Stimulated activated CD8-positive, alpha-beta memory T cell treated with anti-CD3 and anti-CD28 coated beads, Interleukin-7, amount 100 ng/mL, for 4 hours (primary cell): ENCODE data around the gene SLC38A6.

Source experiments
- DNase-seq, 2 donors: peaks; one replicate each; pipeline ENCODE4 v3.0.0-alpha.2; 2020; ENCODE audit warnings: low read depth in 2 of 2

The SLC38A6 gene

DNA sequence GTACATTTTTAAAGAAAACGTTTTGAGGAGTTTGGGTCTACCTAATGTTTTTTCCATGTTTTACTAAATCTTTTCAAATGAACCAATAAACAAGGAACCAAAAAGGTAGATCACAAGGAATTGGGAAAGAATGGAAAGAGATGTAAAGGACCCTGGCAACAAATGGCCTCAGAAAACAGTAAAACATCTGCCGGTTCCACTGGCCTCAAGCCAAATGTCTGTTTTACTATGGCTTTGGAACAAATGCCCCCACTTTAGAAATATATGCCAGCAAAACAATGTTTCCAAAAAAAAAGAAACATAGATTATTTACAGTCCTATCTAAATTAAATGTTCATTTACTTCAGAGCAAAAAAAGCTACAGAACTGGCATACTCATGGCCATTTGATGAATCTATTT lies 3.2 kb upstream of the SLC38A6 start:
- DNase-seq: no peak

DNA sequence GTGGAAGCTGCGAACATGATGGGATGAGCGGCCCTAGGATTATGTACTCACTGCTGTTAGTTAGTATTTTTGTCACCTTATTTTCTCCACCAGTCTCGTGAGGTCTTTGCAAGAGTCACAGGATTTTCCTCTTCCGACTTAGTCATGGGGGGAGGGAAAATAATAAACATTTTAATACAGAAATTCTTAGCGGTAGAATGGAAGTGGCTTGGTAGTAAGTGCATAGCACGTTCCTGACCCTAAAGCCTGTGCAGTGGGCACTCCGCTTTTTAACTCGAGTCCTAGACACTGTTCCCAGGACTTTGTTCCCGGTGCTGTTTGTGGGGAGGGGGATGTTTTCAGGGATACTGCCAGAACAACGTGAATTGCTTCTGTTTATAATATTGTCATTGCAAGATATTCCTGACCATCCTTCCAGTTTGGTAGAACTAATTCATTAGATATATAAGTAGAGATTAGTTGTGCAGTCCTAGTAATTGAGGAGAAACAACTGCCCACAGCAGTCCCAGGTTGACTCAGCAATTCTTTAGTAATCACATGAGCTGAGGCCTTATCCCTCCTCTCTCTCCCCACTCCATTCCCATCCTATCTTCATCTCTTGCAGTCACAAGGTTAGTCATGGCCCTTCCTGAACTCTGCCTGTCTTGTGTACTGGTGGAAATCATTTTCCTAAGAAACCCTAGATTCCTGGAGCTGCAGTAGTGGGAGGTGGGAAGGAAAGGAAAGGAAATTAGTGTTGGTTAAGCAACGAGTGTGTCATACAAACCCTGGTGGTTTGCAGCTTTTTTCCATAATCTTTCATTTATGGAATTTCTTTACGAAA lies 799 bp downstream of the SLC38A6 start:
- DNase-seq: no peak

DNA sequence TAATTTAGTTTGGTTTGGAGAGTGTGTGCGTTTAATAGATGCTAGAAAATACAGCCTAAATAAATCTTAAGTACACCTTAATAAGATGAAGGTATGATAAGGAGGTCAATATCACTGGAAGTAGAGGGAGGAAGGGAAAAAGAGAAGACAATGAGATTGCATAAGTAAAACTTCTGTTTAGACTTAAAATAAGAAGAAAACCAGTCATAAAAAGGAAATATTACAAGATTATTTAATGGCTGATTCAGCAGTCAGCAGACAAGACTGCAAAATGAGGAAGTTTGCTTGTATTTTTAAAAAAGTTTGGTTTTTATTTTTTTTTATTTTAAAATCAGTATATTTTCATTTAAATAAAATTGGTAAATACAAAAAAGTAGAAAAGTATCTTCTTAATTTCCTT lies 3.2 kb downstream of the SLC38A6 start:
- DNase-seq: no peak

DNA sequence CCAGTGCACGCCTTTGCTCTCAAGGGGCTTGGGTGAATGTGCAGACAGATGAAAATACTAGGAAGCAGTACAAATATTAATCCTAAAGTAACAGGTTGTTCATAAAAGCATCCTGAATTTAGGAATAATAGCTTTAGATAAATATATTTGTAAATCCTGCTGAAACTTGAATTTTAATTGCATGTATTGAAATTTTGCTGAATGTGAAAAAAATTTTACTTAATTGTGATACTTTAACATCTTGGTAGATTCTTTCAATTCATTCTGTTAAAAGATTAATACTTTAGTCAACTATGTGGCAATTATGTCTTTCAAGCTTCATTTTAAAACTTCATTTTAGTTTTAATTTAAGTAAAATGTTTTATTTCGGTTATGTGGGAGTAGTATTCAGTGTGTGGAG lies 5.5 kb downstream of the SLC38A6 start:
- no peak for DNase-seq

DNA sequence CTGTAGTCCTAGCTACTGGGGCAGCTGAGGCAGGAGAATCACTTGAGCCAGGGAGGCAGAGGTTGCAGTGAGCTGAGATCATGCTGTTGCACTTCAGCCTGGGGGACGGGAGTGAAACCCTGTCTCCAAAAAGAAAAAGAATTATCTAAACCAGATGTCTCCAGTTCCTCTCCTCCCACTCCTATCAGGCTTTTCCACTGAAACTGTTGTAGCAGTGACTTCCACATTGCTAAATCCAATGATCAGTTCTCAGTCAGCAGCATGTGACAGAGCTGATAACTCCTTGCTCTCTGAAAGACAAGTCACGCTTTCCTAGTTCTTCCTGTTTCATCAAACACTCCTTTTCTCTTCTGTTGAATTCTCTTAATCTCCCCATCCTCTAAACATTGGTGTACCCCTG lies 8.6 kb downstream of the SLC38A6 start:
- DNase-seq: no peak

DNA sequence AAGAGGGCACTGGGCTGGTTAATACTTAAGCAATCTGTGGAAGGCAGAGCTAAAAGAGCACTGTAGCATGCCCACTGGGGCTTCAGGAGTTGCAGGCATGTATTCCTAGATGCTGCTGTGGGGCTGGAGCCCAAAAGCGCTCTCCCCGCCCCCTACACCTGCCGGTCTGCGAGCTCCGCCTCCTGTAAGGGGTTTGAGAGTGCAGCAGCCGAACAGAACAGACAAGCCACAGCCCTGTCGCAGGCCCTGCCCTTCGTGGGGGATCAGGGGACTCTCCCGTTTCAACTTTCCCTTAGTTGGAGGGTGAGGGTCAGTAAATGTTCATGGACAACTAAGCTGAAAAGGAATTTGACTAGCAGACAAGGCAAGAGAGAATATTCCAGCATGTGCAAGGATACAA lies 17.6 kb downstream of the SLC38A6 start:
- DNase-seq: no peak

DNA sequence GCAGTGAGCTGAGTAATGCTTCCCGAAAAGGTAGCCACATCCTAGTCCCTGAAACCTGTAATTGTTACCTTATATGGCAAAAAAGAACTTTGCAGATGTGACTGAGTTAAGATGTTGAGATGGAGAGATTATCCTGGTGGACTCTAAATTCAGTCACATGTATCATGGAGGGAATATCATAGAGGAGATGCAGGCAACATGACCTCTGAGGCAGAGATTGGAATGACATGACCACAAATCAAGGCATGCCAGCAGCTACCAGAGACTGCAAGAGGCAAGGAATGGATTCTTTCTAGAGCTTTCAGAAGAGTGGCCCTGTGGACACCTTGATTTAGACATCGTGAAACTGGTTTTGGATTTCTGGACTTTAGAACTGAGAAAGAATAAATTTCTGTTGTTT lies 18.5 kb downstream of the SLC38A6 start:
- no peak for DNase-seq

DNA sequence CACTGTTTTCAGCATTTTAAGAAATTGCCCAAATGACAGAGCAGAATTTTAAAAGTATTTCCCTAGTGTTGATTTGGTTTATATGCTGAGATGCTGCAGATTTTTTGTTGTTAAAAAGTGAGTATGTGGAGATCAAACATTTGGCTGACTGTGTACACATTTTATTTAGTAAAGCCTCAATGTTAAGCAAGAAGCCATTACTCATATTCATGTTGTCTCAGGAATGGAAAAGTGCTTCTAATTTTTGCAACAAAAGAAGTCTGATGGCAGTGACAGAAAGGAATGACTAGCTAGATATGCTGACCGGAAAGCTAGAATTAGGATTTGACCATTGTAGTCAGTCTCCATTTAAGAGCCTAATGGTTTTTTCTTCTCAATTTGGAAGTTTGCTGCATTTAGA lies 22.5 kb downstream of the SLC38A6 start:
- no peak for DNase-seq

DNA sequence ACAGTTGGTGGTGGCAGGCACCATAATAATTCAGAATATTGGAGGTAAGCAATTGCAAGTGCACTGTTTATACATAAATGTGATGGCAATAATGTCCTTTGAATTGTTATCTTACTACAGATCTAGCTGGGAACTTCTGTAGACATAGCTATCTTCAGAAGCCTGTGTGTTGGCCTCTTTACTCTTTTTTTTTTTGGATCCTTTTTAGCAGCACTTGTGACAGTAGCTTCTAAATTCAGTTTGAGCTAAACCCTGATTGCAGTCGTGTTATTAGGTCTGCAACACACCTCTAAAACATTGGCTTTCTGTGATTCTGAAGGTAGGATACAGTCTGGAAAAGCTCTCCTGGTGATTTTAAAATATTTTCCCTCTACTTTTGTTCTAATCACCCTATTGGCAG lies 38.5 kb downstream of the SLC38A6 start:
- no peak for DNase-seq

DNA sequence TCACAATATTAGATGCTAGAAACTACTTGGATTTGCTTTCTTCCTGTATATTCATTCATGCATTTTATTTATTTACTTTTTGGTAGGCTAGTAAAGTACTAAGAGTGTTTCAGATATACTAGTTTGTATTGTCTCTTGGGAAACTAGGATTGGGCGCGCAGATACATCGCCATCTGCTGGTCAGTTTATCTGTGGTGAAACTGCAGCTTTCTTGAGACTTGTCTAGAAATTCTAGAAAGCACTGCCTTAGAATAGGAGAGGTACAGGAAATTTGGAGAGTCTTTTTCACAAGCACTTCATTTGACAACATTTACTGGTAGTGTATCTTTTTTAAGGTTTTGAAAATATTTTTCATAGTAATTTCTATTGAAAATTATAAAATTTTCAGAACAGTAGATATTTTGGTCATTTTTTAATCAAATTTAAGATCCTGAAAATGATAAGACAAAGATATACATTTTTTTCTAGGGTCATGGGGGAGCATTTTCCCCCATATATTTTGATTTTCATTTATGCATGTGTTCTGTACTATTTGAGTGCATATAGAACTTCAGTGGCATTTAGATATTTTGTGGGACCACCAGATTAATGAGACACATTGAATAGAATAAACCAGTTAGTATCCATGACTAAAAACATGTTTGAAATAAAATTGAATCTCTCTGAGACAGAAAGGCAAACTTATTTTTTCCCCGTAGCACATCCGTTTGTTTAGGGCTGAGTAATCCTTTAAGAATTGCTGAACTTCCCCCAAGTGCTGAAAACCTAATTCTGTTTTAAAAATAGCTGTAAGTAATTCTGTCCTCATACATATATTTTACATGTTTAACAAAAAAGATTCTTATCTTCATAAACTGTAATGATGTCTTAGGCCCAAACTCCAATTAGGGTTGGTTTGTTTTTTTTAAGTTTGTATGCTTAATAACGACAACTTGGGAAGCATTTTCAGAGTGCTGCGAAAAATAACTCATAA lies 44.5 kb downstream of the SLC38A6 start:
- peak; percentile 5 to 13 for DNase-seq

DNA sequence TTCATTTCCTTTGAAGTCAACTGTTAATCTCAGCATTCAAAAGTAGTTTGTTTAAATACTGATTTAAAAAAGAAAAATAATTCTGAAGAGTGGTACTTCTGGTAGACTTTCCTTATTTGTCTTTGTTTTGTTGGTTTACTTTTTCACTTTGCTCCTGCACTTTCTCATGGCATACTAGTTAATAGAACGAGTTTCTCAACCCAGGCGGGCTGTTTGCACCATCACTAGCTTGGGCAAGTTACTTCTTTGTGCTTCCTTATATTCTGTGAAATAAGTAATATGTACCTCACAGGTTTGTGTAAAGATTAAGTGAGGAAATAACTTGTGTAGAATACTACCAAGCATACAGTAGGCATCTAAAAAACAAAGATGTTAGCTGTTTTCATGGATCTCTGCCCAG lies 45.5 kb downstream of the SLC38A6 start:
- no peak for DNase-seq

DNA sequence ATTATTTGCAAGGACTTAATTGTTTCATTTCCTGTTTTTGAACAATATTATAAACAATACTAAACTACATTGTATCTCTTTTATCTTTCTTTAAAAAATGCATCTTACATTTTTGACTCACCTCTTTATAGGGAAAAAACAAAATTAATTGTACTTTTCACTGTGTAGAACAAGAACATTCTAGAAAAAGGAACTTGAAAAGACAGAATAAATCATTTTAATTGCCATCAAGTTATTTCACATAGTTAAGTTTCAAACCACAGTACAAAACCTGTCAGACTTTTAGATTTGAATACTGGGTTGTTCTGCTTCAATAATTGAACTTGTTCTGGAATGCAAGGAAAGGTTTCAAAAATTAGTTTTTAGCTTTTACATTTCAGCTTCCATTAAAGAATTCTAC lies 50.0 kb downstream of the SLC38A6 start:
- no peak for DNase-seq

DNA sequence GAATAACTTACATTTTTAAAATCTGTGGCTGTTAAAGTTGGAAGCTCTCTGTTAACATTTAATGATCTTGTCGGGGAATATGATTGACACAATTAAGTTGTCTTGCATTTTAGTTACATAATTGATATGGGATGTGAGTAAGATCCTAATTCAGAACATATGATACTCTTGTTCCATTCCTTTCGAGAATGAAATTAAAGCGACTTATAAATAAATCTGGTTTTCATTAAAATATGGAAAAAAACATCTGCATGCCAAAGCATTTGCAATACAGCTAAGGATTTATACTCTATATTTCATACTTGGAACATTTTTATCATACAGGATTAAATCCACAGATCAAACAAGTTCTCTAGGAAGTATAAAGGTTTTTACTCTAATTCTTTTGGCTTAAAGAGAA lies 52.0 kb downstream of the SLC38A6 start:
- no peak for DNase-seq

DNA sequence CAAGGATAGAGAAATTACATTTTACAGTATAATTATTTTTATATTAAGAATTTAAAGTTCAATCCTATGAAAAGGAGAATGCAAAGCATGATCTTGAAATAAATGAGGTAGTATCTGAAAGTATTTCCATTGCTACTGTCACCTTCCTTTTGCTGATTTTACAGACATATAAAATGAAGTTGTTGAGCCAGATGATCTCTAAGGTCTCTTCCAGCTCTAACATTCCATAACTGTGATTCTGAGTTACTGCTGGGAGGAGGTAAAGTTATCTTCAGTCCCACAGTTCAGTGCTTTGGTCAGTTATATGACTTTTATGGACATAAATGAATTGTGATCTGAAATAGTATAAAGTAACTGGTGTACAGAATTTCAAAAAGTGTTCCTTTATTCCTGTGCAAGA lies 52.8 kb downstream of the SLC38A6 start:
- DNase-seq: no peak

DNA sequence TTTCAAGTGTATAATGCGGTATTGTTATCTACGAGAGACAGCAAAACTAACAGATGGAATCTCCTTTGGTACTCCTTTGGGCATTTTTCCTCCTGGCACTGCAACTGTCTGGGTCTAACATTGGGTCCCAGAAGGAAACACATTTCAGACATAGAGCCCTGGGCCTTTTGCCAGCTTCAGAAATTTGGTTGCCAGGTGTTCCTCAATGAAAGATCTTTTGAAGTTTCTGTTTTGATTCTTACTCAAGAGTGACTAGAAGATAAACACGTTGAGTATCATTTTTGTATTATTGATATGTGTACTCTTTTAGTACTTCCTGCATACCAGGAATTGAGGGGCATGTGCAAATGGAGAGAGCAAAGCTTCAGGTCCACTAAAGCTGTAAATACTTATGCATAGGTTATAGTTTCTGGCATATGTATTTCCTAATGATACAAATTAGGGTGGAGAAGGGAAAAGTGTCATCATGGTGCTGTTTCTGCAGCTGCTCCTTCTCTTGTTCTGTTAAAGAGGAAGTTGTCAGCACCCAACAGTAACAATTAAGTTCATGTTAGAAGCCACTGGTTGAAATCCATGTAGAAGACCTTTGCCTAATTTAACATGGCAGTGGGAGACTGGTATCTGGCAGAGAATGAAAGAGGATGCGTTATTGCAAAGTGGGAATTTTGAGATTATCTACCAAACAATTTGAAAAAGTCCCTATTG lies 53.5 kb downstream of the SLC38A6 start:
- no peak for DNase-seq

DNA sequence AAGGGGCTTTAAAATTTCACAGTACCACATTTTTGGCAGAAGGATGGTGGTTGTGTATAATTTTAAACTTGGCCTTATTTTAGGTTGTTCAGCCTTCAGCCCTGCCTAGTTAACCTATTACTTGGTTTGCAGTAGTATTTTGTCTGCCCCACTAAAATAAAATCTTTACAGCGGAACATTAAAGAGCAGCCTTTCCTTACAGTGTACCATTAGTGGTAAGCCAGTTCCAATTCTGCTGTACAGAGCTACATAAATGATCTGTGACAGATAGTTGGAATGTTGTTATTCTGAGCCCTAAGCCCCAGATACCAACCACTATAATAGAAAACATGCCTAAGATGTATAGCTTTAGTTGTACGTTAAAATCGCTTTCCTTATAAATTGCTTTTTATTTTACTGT lies 56.2 kb downstream of the SLC38A6 start:
- no peak for DNase-seq

DNA sequence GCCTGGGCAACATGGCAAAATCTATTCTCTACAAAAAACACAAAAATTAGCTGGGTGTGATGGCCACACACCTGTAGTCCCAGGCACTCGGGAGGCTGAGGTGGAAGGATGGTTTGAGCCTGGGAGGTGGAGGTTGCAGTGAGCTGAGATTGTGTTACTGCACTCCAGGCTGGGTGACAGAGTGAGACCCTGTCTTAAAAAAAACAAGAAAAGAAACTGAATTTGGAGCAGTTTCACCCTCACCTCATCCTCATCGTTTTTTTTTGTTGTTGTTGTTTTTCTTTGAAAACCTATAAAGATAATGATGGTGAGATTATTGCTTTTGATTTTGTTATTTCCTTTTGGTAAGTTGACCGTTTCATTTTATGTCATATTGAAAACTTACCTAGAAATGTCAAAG lies 60.7 kb downstream of the SLC38A6 start:
- no peak for DNase-seq

DNA sequence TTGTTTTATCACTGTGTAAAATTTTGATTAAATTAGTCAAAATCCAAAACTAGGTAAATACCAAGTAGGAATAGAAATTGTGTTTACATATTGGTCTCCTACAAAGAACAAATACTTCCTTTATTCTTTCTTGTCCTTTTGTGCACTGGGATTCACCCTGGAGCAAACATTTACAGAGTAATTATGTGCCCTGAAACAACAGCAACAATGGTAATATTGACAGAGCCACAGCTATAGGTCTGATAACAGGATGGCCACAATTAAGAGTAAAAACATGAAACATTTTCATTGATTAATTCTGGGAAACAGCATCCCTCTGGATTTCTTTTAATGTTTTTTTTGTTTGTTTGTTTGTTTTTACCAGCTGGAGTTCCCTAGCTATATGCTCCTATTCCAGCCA lies 61.2 kb downstream of the SLC38A6 start:
- DNase-seq: no peak

DNA sequence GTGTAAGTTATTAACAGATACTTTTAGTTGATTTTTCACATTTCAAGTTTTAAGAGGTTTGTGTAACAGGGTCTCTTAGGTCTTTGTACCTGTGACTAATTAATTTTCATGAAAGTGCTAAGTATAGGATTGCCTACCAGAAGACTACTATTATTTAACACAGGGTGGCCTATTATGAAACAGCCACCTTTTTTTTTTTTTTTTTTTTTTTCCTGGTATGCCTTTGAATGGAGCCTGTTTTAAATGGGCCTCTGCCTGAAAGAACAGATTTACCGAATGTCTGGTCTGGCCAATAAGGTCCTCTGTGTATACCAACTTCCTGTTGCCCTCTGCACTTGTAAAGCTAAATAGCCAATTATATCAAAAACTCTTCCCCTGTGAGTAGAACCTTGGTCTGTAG lies 62.5 kb downstream of the SLC38A6 start:
- no peak for DNase-seq

DNA sequence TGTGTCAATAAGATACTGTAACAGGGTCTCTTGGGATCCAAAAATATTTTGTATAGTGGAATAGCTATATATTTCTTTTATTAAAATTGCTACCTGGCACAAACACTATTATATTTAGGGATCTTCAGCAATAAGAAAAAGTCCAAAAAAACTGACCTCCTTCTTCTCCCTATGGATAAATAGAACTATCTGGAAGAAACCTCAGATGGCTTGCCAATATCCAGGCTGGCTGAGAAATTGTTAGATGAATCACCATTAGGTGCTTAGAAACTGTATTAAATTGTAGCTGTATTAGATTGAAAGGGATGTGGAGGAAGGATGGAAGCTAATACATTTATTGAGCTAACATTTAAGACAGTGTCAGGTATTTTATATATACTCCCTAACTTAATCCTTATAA lies 66.0 kb downstream of the SLC38A6 start:
- no peak for DNase-seq

DNA sequence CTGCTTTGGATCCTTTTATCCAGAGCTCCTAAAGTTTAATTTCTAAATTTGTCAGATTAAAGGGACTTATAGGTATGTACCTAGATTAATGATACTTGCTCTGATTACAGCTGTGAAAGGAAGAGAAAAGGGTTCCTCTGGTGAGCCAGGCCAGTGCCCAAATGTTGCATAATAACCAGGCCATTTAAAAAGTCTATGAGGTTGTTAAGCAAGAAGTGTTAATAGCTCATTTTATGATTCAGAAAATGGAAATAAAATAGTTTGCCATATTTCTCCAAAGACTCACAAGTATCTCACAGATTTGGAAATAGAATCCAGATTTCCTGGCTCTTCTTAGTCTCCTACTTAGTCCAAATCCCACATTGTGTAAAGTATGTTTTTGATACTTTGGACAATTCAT lies 67.6 kb downstream of the SLC38A6 start:
- no peak for DNase-seq

DNA sequence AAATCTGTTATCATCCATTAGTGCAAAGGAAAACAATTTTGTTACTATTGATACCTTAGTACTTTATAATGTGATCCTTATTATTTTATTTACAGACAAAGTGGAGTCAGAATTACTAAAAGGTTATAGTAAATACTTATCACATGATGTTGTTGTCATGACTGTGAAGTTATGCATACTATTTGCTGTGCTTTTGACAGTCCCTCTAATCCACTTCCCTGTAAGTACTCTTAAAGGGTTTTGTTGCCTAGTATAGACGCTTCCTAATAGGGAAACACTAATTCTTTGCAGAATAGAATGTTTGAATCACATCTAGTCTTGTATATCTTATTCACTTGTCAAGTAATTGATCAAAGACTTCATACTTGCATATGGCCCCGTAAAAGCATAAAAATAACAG lies 69.4 kb downstream of the SLC38A6 start:
- DNase-seq: no peak
